Stimulated activated naive B cell treated with anti-CD40 and anti-IgM and Interleukin-4, amounts not matched to agents 10 μg/mL and 1 μg/mL and 100 μg/mL, for 72 hours (primary cell): ENCODE measurements around the gene MAD1L1.

Experiments
- ATAC-seq, 2 donors: fragments of 150-1000 bp; cut with Tn5 transposase; replicated peaks; 2 replicates each; pipeline ENCODE4 v1.10.0; 2021; ENCODE audit warnings: moderate library complexity in 1 of 2
- DNase-seq: peaks from one replicate; pipeline ENCODE4 v3.0.0; 2021
- H3K27ac Mint-ChIP-seq: one replicate; pipeline ENCODE4 v1.8.0; 2022; ENCODE audit warnings: mild to moderate bottlenecking, mixed read lengths
- H3K27me3 Mint-ChIP-seq, 2 donors: one replicate each; pipeline ENCODE4 v1.8.0; 2022; ENCODE audit warnings: mixed read lengths in 2 of 2
- H3K36me3 Mint-ChIP-seq, 2 donors: one replicate each; pipeline ENCODE4 v1.8.0; 2022; ENCODE audit warnings: mixed read lengths in 2 of 2, mild to moderate bottlenecking in 1 of 2
- H3K4me1 Mint-ChIP-seq, 2 donors: one replicate each; pipeline ENCODE4 v1.8.0; 2022; ENCODE audit warnings: mixed read lengths in 2 of 2, mild to moderate bottlenecking in 1 of 2
- H3K4me3 Mint-ChIP-seq, 2 donors: one replicate each; pipeline ENCODE4 v1.8.0; 2022; ENCODE audit warnings: mild to moderate bottlenecking in 2 of 2, mixed read lengths in 2 of 2, moderate library complexity in 1 of 2
- H3K9me3 Mint-ChIP-seq, 2 donors: one replicate each; pipeline ENCODE4 v1.8.0; 2022; ENCODE audit warnings: mixed read lengths in 2 of 2, mild to moderate bottlenecking in 1 of 2

The MAD1L1 gene

DNA sequence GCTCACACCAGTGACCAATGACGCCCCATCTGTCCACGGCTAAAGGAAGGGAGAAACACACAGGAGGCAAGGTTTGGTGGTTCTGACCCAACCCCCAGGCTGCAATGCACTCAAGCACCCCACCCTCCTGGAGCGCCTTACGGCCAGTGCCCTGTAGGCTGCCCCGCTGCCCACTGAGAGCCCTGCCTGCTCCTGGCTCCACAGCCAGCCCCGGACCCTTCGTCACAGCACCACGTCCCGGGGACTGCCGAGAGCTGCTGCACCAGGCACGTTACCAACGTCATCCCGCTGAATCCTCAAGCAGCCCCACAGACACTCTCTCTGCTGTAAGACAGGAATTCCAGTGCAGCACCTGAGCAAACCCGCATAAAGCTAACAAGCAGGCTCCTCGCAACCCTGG is 87.8 kb downstream of the MAD1L1 start:
- DNase-seq = no peak
- H3K9me3 Mint-ChIP-seq = no peaks in the 10 kb centered on the region
- no peak for ATAC-seq
- H3K36me3 Mint-ChIP-seq = peaks cover 54 to 63% of the 10 kb centered on the region in 2 donors
- no peak overlapping the region for H3K4me3 Mint-ChIP-seq
- no peaks in the 10 kb centered on the region for H3K27me3 Mint-ChIP-seq
- no peak overlapping the region for H3K27ac Mint-ChIP-seq
- H3K4me1 Mint-ChIP-seq = no peaks in the 10 kb centered on the region

DNA sequence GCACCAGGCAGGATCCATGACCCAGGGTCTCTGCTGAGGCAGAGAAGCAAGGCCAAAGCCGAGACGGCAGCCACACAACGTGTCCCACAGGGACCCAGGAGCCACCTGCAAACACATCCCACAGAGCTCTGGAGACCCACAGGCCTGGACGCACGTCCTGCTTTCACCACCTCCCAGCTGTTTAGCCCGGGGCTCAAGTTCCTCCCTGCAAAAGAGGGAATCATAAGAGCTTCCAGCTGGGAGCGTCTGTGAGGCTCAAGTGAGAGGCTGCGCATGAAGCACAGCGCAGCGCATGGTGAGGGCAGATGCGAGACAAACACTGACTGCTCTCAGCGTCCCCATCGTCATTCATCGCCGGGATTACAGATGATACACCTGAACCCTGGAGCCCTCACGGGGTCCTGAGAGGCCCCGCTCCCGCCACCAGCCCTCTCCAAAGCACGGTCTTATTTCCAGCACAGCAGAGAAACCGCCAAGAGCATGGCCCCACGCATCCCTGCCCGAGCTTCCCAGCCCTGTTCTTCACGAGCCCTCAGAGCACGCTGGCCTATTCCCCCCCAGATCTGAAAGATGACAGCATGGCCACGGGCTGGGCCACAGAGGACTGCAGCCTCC is 88.7 kb downstream of the MAD1L1 start:
- H3K4me1 Mint-ChIP-seq = no peaks in the 10 kb centered on the region
- H3K27me3 Mint-ChIP-seq = no peaks in the 10 kb centered on the region
- no peak overlapping the region for H3K4me3 Mint-ChIP-seq
- H3K36me3 Mint-ChIP-seq = peaks cover 48 to 56% of the 10 kb centered on the region in 2 donors
- ATAC-seq = no peak
- no peak overlapping the region for H3K27ac Mint-ChIP-seq
- DNase-seq = no peak
- H3K9me3 Mint-ChIP-seq = no peaks in the 10 kb centered on the region

DNA sequence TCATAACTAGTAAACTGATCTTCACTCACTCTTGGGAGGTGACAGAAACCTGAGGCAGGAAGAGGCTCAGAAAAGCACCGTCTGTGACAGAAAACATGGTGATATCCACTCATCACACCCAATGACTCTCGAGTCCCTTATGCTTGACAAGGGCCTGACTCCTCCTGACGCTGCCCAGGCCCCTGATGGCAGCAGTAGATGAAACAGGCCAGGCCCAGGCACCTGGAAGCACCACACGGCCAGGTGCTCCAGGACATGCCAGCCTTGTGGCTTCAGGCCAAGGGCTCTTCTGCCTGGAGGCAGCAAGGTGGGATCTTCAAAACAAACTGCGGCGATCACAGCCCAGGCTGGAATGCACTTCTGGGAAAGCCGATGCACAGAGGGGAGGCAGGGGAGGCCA is 89.3 kb downstream of the MAD1L1 start:
- H3K27ac Mint-ChIP-seq = peak overlapping the region; percentile 14
- peaks cover 44 to 52% of the 10 kb centered on the region in 2 donors for H3K36me3 Mint-ChIP-seq
- DNase-seq = no peak

DNA sequence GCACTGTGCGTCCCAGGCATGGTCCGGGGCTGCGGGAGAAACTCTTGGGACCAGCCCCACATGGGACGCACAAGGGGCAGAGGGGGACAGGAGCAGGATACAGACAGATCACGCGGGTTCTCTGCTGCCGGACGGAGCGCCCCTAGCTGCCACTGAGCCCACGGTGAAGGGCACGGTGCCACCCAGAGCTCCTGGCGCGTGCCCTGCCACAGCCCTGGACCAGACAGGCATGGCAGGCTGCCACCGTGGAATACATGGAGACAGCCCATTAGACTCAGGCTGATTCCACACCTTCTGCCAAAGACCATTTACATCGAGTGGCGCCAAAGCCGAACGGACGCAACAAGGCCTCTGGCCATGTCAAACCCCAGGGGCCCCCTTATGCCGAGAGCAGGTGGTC is 90.4 kb downstream of the MAD1L1 start:
- H3K36me3 Mint-ChIP-seq = peaks cover 43 to 57% of the 10 kb centered on the region in 2 donors
- no peak overlapping the region for H3K27ac Mint-ChIP-seq
- DNase-seq (no peak), ATAC-seq (no peak)
- H3K9me3 Mint-ChIP-seq = no peaks in the 10 kb centered on the region
- no peaks in the 10 kb centered on the region for H3K27me3 Mint-ChIP-seq
- H3K4me1 Mint-ChIP-seq = peaks cover 12 to 15% of the 10 kb centered on the region in 2 donors
- H3K4me3 Mint-ChIP-seq = no peak overlapping the region

More for the DNA sequence above, 89.3 kb downstream of the MAD1L1 start:
- Mint-ChIP-seq H3K4me1 (peaks cover 2 to 5% of the 10 kb centered on the region in 2 donors), H3K9me3 (no peaks in the 10 kb centered on the region), H3K27me3 (no peaks in the 10 kb centered on the region), H3K4me3 (no peak overlapping the region)
- ATAC-seq = no peak

DNA sequence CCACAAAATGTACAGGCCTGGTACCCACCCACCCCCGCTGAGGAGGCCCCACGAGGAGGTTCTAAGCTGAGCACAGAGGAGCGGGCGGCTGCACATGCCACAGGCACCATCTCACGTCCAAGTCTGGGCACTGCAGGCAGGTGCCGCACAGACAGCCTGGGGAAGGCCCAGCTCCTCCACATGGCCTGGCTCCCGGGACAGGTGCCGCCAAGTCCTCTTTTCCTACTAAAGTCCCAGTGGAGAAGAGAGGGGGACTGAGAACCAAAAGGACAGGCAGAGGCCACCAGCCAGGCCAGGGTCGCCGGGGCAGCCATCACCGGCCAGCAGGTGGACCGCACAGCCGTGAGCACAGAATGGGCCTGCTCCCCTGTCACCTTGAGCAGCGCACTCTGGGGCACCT is 91.1 kb downstream of the MAD1L1 start:
- Mint-ChIP-seq H3K4me1 (peaks cover 13 to 16% of the 10 kb centered on the region in 2 donors), H3K9me3 (no peaks in the 10 kb centered on the region), H3K27ac (no peak overlapping the region), H3K27me3 (no peaks in the 10 kb centered on the region), H3K4me3 (no peak overlapping the region), H3K36me3 (peaks cover 37 to 54% of the 10 kb centered on the region in 2 donors)
- no peak for ATAC-seq
- DNase-seq = no peak

DNA sequence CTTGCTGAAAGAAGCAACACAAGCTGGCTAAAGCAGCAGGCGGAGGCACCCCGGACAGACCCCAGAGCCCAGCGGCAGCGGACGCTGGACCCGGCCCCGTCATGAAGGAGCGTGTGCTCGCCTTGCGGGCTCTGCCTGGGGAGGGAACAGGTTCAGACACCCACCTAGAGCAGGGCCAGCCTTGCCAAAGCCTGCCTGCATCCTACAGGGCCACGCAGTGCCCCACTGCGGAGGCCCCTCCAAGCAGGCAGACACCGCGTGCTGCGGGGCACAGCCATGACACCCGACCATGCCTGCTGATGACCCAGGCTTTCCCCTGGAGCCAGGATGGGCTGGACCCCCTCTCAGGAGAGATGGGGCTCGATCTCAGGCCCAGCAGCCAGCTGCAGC is 91.7 kb downstream of the MAD1L1 start:
- Mint-ChIP-seq H3K27me3 (no peaks in the 10 kb centered on the region), H3K27ac (no peak overlapping the region), H3K4me1 (peaks cover 13 to 16% of the 10 kb centered on the region in 2 donors), H3K9me3 (no peaks in the 10 kb centered on the region), H3K36me3 (peaks cover 36 to 55% of the 10 kb centered on the region in 2 donors), H3K4me3 (no peak overlapping the region)
- ATAC-seq = no peak
- no peak for DNase-seq

DNA sequence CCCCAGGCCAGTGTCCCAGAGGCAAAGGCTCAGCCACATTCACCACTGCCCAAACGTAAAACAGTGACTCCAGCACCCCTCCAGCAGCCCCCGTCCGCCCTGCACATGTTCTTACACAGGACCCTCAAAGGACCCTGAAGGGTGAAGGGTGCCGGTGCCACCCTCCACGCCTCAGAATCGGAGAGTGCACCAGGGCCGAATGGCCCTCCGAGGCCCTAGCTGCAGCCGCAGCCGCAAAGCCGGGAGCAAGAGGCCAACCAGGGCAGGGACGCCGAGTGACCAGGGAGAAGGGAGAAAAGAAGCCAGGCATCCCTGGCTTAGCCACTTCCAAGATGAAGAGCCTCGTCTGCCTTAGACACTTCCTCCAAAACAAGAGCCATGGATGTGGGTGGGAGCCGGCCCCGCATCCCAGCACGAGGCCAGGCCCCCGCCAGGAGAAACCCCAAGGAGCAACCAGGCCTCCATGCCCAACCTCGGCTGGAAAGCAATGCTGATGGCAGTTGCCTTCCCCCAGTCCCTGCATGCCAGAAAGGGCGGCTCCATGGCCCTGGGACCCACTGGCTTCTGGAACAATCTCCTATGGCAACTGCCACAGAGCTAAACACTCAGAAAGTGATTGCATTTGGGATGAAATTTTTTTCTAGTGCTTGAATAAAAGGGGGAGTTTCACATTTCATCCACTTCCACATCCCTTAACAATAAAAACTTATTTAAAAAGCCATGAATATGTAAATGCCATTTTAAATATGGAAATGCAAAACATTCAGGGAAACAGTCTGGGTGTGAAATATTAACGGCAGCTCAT is 92.3 kb downstream of the MAD1L1 start:
- ATAC-seq = no peak

DNA sequence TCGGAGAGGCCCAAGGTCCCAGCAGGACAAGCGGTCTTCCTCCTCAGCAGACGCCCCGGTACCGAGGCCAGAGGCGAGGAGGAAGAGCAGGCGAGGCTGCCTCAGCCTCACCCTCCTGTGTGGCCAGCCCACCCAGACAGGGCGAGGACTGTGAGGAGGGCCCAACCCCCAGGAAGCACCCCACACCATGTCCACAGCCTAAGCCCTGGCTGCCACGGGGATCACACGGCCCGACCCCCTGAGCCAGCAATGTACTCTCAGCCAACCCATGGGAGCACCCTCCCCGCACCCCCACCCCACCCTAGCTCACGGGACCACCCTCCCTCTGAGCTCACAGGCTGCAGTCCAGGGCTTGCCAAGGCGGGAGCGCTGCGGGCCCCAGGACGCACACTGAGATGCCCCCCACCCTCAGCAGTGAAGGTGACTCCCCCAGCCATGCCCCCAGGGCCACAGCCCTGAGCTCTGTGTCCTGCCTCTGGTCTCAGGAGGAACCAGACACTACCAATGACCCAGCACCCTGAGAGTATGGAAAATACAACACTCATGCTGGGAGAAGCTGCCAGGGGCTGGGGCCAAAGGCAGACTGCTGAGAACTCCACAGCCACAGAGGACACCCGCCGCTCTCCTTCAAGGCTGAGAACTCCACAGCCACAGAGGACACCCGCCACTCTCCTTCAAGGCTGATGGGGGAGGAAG is 93.6 kb downstream of the MAD1L1 start:
- Mint-ChIP-seq H3K27ac (peak overlapping the region; percentile 65), H3K4me1 (peaks cover 13 to 16% of the 10 kb centered on the region in 2 donors), H3K9me3 (no peaks in the 10 kb centered on the region), H3K27me3 (no peaks in the 10 kb centered on the region), H3K36me3 (peaks cover 33 to 51% of the 10 kb centered on the region in 2 donors), H3K4me3 (peak overlapping the region; percentile 82 to 88)
- no peak for DNase-seq
- peak; percentile 28 to 33 for ATAC-seq

More for the DNA sequence above, 92.3 kb downstream of the MAD1L1 start:
- Mint-ChIP-seq H3K9me3 (no peaks in the 10 kb centered on the region), H3K27me3 (no peaks in the 10 kb centered on the region), H3K4me1 (peaks cover 13 to 16% of the 10 kb centered on the region in 2 donors), H3K36me3 (peaks cover 36 to 55% of the 10 kb centered on the region in 2 donors), H3K27ac (peak overlapping the region; percentile 76), H3K4me3 (peak overlapping the region; percentile 11 to 59)
- no peak for DNase-seq

DNA sequence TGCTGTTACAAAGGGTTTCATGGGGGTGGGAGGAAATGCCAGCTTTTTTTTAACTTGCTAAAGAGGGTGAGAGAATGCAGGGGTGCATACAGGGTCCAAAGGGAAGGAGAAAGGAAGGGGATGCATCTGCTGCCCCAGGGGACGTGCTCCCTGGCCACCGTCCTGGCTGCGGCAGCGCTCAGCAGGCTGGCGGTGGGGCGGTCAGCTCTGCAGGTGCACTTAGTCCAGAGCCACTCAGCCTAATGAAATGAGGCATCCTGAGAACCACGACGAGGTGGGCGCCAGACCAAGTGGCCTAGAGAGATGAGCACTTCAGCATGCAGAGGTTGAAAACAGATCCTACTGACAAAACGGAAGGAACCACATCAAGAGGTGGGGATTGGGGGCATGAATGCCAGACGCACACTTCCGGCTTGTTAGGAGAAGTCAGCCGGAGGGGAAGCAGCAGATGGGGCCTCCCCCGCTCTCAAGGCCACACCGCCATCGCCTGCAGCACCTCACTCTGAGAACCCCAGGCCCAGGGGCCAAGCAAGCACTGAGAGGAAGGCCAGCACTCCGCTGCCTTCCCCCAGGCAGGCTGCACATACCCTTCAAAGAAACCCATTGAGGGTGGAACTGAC is 94.5 kb downstream of the MAD1L1 start:
- DNase-seq = peak; percentile 81
- H3K4me1 Mint-ChIP-seq = peaks cover 13 to 16% of the 10 kb centered on the region in 2 donors
- H3K9me3 Mint-ChIP-seq = no peaks in the 10 kb centered on the region
- peaks cover 34 to 53% of the 10 kb centered on the region in 2 donors for H3K36me3 Mint-ChIP-seq
- peak overlapping the region; percentile 82 to 88 for H3K4me3 Mint-ChIP-seq
- H3K27ac Mint-ChIP-seq = peak overlapping the region; percentile 97
- H3K27me3 Mint-ChIP-seq = no peaks in the 10 kb centered on the region
- ATAC-seq = peak; percentile 96 to 97

DNA sequence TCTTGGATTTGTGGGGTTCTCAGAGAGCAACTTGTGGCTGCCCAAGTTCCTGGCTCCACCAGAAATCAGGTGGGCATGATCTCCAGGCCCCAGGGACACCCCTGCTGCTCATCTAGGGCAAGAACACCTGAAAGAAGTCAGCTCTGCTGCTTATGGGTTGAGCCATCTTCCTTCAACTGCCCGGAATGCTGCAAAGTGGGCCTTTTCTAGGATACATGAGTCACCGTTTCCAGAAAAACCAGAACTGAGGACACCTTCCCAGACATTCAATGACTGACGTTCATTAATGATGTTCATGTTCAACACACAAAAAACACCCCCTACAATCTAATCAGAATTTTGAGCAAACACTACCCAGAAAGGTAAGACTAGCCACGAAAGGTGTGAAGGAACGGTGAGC is 98.0 kb downstream of the MAD1L1 start:
- Mint-ChIP-seq H3K4me3 (no peak overlapping the region), H3K36me3 (peaks cover 43 to 66% of the 10 kb centered on the region in 2 donors), H3K27me3 (no peaks in the 10 kb centered on the region), H3K4me1 (peaks cover 15 to 22% of the 10 kb centered on the region in 2 donors), H3K9me3 (no peaks in the 10 kb centered on the region), H3K27ac (no peak overlapping the region)
- DNase-seq (no peak), ATAC-seq (no peak)

DNA sequence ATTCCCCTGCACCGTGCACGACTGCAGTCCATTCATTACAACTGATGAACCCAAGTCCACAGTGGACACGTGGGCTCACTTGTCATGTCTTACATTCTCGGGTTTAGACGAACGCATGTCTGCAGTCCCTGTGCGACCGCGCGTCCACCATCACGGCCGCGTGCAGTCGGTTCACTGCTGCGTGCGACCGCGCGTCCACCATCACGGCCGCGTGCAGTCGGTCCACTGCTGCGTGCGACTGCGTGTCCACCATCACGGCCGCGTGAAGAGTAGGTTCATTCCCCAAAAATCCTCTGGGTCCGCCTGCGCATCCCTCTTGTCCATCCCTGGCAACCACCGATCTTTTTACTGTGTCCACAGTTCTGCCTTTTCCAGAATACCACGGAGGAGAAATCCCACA is 100.5 kb downstream of the MAD1L1 start:
- H3K27ac Mint-ChIP-seq = no peak overlapping the region
- no peak overlapping the region for H3K4me3 Mint-ChIP-seq
- no peaks in the 10 kb centered on the region for H3K27me3 Mint-ChIP-seq
- H3K36me3 Mint-ChIP-seq = peaks cover 39 to 73% of the 10 kb centered on the region in 2 donors
- ATAC-seq (no peak), DNase-seq (no peak)
- no peaks in the 10 kb centered on the region for H3K9me3 Mint-ChIP-seq
- H3K4me1 Mint-ChIP-seq = peaks cover 5 to 6% of the 10 kb centered on the region in 2 donors

DNA sequence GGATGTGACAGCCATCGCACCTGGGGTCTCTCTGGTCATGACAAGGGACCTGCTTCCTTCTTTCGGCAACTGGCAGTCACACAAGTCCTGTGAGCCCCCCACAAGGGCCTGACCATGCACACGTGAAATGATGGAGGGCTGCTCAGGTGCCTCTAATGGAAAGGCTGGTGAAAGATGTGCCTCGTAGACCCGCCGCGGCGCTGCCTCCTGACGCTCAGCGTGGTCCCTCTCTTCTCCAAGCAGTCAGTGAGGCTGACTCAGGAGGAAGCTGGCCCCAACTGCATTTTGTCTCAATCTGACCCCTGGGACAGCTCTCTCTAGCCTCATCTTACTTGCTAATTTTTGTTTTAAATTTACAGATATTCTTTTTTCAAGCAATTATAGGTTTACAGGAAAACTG is 100.9 kb downstream of the MAD1L1 start:
- ATAC-seq (no peak), DNase-seq (no peak)
- Mint-ChIP-seq H3K36me3 (peaks cover 41 to 75% of the 10 kb centered on the region in 2 donors), H3K9me3 (no peaks in the 10 kb centered on the region), H3K27me3 (no peaks in the 10 kb centered on the region), H3K4me1 (peaks cover 6% of the 10 kb centered on the region in 2 donors), H3K4me3 (no peak overlapping the region), H3K27ac (no peak overlapping the region)

DNA sequence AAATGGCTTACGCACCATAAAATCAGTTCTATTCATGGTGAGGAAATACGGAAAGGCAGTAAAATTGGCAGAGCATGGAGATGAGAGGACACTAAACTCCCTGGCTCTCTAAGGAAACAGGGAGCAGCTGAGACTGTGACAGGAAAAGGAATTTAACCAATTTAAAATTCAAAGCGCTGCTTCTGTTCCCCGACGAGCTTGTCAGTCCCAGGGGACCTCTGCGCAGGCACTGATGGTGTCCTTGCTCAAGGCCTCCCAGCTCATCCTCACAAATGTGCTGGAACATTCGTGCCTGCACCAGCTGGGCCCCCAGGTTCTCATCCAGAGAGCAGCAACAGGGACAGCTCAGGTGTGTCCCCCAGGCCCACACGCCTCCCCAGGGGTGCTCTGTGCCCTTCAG is 101.4 kb downstream of the MAD1L1 start:
- no peak overlapping the region for H3K27ac Mint-ChIP-seq
- H3K4me3 Mint-ChIP-seq = no peak overlapping the region
- H3K27me3 Mint-ChIP-seq = no peaks in the 10 kb centered on the region
- H3K9me3 Mint-ChIP-seq = no peaks in the 10 kb centered on the region
- H3K36me3 Mint-ChIP-seq = peaks cover 44 to 75% of the 10 kb centered on the region in 2 donors
- DNase-seq (no peak), ATAC-seq (no peak)
- peaks cover 6% of the 10 kb centered on the region in 2 donors for H3K4me1 Mint-ChIP-seq

DNA sequence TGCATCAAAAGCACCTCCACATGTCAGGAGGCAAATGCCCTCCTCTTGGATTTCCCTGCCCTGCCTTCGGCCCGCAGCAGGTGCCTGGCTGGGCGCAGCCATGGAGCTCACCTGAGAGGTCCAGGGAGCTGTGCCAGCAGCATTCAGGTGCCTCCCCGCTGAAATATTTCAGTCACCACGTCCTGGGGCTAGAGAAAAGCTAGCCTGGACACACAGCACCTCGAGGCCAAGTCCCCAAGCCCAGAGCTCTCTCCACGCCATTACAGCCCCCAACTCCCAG is 102.7 kb downstream of the MAD1L1 start:
- Mint-ChIP-seq H3K4me1 (peaks cover 6% of the 10 kb centered on the region in 2 donors), H3K9me3 (no peaks in the 10 kb centered on the region), H3K4me3 (no peak overlapping the region), H3K27me3 (no peaks in the 10 kb centered on the region), H3K27ac (no peak overlapping the region), H3K36me3 (peaks cover 42 to 73% of the 10 kb centered on the region in 2 donors)
- no peak for DNase-seq
- no peak for ATAC-seq
